Ectodermal cell (in vitro differentiated cells): ENCODE results near the gene ANKRD65.
"Not testable (repeated sequence)": the region's sequence is repeated elsewhere in the genome, so short reads cannot be mapped to it uniquely, and the experiment has no call there.

Experiments
- H3K27ac ChIP-seq: 2 replicates; pipeline ENCODE4 v1.7.0; 2013; ENCODE audit warnings: mild to moderate bottlenecking, low read depth, low read length; ENCODE audit not compliant: insufficient read depth, poor library complexity, severe bottlenecking
- H3K27me3 ChIP-seq: 2 replicates; pipeline ENCODE4 v1.7.0; 2013; ENCODE audit warnings: mild to moderate bottlenecking, low read length; ENCODE audit not compliant: insufficient read depth, control insufficient read depth, poor library complexity, severe bottlenecking
- H3K36me3 ChIP-seq: one replicate; pipeline ENCODE4 v1.7.0; 2013; ENCODE audit warnings: low read length; ENCODE audit not compliant: control insufficient read depth, insufficient read depth
- H3K4me1 ChIP-seq: one replicate; pipeline ENCODE4 v1.7.0; 2013; ENCODE audit warnings: low read length; ENCODE audit not compliant: control insufficient read depth, insufficient read depth
- H3K4me3 ChIP-seq: 2 replicates; pipeline ENCODE4 v1.7.0; 2013; ENCODE audit warnings: low read depth, low read length, control low read depth; ENCODE audit not compliant: insufficient read depth
- H3K9me3 ChIP-seq: 2 replicates; pipeline ENCODE4 v1.7.0; 2013; ENCODE audit warnings: mild to moderate bottlenecking, low read length, moderate library complexity; ENCODE audit not compliant: control insufficient read depth
- WGBS, 2 experiments: methylation state at CpG; one replicate each; pipeline ENCODE4 v1.1.7; 2013; ENCODE audit warnings: missing lambda C conversion rate in 2 of 2; 5-methylcytosine and 5-hydroxymethylcytosine counted together

ANKRD65 gene

DNA sequence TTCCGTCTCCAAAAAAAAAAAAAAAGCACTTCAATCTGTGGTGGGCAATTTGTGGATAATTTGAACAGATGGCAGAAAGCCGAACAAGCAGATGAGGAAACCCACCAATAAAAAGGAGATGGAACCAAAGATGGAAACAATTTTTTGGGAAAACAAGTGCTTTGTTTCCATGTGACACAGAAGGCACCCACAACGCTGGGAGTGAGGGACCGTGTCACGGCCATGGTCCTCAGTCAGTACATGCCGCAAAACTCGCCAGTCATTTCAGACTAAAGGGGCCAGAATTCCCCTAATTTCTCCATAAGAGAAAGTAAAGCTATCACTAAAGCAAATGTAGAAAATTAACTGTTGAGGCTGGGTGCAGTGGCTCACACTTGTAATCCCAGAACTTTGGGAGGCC is 27.0 kb downstream of the ANKRD65 start:
- peaks cover 7% of the 10 kb centered on the region for H3K4me1 ChIP-seq
- no peaks in the 10 kb centered on the region for H3K9me3 ChIP-seq
- H3K27me3 ChIP-seq = no peaks in the 10 kb centered on the region
- H3K36me3 ChIP-seq = peaks cover 63% of the 10 kb centered on the region
- 94 to 98% methylated on average over 7 of the region's 7 CpGs for WGBS, 2 experiments
- no peak overlapping the region for H3K27ac ChIP-seq
- H3K4me3 ChIP-seq = no peak overlapping the region

DNA sequence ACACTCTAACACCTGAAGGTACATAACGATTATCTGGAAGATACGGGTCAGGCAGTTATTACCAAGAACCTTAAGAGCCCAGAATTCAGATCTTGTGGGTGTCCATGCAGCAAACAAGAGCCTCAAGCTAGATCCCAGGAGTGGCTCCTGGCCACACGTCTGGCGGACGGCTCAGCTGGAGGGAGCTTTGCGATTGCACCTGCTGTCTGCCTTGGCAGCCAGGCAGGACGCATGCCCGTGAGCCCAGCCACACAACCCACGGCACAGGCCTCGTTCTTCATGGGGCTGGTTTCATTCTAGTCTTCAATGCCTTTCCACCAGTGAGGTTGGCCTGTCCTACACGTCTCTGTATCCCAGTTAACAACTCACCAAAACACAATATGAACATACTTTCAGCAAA is 27.6 kb downstream of the ANKRD65 start:
- no peak overlapping the region for H3K27ac ChIP-seq
- H3K4me3 ChIP-seq = no peak overlapping the region
- peaks cover 66% of the 10 kb centered on the region for H3K36me3 ChIP-seq
- H3K4me1 ChIP-seq = peaks cover 7% of the 10 kb centered on the region
- no peaks in the 10 kb centered on the region for H3K27me3 ChIP-seq
- no peaks in the 10 kb centered on the region for H3K9me3 ChIP-seq
- WGBS, 2 experiments = 95 to 96% methylated on average over 11 of the region's 11 CpGs

DNA sequence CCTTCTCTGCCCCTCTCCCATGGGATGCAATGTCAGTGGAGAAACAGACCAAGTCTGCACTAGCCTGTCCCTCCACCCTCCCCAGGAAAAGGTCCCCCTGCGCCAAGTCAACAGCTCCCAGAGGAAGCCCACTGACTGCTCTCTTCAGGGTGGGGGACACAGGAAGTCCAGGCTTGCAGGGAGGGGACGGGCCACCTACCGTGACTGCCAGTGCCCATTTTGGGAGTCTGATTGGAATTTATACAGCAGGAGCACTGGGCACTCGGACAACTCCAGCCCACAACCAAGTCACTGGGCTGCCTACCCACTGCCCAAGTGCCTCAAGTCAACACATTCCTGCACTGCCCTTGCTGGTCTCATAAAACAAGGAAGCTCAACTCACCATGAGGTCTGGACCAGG is 28.1 kb downstream of the ANKRD65 start:
- H3K27me3 ChIP-seq = no peaks in the 10 kb centered on the region
- no peak overlapping the region for H3K27ac ChIP-seq
- peaks cover 7% of the 10 kb centered on the region for H3K4me1 ChIP-seq
- H3K4me3 ChIP-seq = no peak overlapping the region
- 95 to 96% methylated on average over 4 of the region's 4 CpGs for WGBS, 2 experiments
- peaks cover 70% of the 10 kb centered on the region for H3K36me3 ChIP-seq
- H3K9me3 ChIP-seq = no peaks in the 10 kb centered on the region

DNA sequence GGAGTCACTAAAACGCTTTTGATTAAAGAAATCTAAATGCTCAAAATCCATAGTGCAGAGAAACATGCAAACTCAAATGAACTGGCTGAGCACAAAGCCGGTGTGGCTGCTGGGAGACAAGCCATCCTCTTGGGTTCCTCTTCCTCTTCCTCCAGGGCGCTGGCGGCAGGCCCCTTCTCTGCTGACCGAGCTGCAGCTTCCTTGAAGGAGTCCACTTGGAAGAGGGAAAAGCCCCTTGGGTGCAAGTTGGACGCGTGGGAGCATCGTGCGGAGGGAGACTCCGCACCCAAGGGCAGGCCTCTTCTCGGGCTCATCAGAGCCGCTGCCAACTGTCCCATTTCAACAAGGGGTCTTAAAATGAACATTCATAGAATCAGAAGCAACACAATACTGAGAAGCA is 29.9 kb downstream of the ANKRD65 start:
- no peak overlapping the region for H3K4me3 ChIP-seq
- no peak overlapping the region for H3K27ac ChIP-seq
- H3K4me1 ChIP-seq = no peaks in the 10 kb centered on the region
- H3K27me3 ChIP-seq = no peaks in the 10 kb centered on the region
- peaks cover 75% of the 10 kb centered on the region for H3K36me3 ChIP-seq
- 93 to 95% methylated on average over 12 of the region's 12 CpGs for WGBS, 2 experiments
- H3K9me3 ChIP-seq = no peaks in the 10 kb centered on the region

DNA sequence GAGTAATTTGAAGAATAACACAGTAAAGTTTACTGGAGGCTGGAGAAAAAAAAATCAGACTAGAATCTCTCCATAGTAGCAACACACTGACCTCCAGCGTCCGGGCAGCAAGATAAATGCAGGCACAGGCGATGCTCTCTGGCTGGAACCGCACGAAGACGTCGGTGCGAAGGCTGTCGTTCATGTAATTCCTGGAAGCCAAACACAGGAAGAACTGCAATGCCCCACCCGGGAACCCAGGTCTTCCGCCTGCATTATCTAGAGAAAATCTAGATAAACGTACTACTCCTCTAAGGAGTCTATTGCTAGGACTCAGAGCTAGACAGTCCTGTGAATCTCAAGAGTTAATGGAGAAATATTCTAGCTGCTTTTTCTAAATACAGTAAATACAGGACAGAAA is 30.4 kb downstream of the ANKRD65 start:
- Histone ChIP-seq H3K27me3 (no peaks in the 10 kb centered on the region), H3K9me3 (no peaks in the 10 kb centered on the region), H3K36me3 (peaks cover 80% of the 10 kb centered on the region), H3K4me3 (no peak overlapping the region), H3K27ac (no peak overlapping the region), H3K4me1 (no peaks in the 10 kb centered on the region)
- 96% methylated on average over 12 of the region's 12 CpGs for WGBS, 2 experiments

DNA sequence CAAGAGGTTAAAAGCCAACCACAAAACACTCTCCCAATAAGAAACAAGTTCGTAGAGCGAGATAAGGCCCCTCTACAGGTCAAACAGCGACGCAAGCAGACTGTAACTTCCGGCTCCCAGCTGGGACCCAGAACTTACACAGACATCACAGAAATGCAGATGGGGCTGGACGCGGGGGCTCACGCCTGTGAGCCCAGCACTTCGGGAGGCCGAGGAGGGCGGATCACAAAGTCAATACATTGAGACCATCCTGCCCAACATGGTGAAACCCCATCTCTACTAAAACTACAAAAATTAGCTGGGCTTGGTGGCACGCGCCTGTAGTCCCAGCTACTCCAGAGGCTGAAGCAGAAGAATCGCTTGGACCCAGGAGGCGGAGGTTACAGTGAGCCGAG is 33.0 kb downstream of the ANKRD65 start:
- Histone ChIP-seq H3K4me1 (no peaks in the 10 kb centered on the region), H3K9me3 (no peaks in the 10 kb centered on the region), H3K27me3 (no peaks in the 10 kb centered on the region), H3K27ac (no peak overlapping the region), H3K4me3 (no peak overlapping the region), H3K36me3 (peaks cover 68% of the 10 kb centered on the region)
- 94% methylated on average over 16 of the region's 16 CpGs for WGBS, 2 experiments

DNA sequence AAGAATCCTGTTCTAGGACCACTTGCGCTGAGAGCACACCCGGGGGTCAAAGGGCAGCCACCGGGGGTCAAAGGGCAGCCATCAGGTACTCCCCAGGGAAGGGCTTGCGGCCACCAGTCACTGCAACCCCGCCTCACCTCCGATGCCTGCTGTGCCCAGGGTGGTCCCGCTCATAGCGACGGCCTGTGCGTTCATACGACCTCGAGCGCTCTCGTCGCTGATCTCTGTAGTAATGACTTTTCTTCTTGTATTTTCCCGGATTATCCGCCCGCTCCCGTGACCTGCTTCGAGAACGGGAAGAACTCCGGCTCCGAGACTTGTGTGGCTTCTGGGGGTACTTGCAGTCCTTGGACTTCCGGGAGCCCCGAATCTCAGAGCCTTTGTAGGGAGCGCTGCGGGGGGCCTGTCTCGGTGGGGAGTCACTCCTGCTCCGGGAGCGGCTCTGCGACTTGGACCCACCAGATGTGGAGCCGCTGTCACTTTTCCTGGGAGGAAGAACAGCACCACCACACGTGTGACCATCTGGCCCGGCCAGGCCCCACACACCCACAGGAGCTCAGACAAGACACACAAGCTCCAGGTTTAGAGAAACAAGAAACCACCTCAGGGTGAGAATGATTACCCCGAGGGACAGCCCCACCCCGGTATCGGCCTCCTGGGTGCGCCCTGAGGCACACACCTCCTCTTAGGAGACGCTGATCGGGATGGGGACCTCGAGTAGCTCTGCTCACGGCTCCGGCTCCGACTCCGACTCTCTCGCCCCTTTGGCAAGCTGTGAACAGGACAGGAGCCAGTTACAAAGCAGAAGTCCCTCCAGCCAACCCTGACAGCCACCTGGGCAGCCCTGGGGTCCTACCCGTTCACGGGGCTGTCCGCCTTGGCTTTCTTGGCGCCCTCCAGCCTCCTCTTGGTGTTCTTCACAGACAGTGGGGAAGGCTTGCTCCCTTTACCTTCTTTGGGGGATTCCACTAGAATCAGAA is 33.7 kb downstream of the ANKRD65 start:
- no peaks in the 10 kb centered on the region for H3K4me1 ChIP-seq
- peaks cover 61% of the 10 kb centered on the region for H3K36me3 ChIP-seq

DNA sequence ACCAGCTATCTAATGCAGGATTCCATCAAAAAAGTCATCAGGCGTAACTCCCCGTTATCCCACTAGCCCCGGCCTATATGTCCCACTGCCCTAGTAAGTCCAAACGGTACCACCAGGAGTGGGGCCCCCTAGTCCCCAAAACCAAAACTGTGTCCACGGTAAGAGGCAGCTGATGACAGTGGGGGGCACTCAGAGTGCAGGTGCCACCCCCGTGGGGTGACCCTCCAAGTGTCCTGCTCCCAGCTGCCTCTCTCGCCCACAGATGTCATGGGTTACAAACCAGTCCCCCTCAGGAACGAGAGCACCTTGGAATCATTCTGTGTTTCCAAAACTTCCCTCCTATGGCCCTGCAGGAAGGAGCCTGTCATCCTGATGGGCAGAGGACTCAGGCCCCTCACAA is 35.1 kb downstream of the ANKRD65 start:
- H3K4me1 ChIP-seq = no peaks in the 10 kb centered on the region
- H3K36me3 ChIP-seq = peaks cover 47% of the 10 kb centered on the region
- WGBS, 2 experiments = 93 to 98% methylated on average over 8 of the region's 8 CpGs

More for the DNA sequence above, 33.7 kb downstream of the ANKRD65 start:
- Histone ChIP-seq H3K9me3 (no peaks in the 10 kb centered on the region), H3K4me3 (no peak overlapping the region), H3K27ac (no peak overlapping the region), H3K27me3 (no peaks in the 10 kb centered on the region)
- 96 to 97% methylated on average over 50 of the region's 50 CpGs for WGBS, 2 experiments

DNA sequence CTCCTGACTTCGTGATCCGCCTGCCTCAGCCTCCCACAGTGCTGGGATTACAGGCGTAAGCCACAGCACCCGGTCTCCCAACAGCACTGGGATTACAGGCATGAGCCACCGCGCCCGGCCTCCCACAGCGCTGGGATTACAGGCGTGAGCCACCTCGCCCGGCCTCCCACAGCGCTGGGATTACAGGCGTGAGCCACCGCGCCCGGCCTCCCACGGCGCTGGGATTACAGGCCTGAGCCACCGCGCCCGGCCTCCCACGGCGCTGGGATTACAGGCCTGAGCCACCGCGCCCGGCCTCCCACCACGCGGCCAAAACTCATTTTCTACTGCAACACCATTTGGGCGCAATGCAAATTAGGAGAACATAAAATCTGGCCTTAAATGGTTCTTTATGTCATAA is 35.7 kb downstream of the ANKRD65 start:
- H3K27me3 ChIP-seq, H3K9me3 ChIP-seq, H3K4me3 ChIP-seq, H3K27ac ChIP-seq, H3K4me1 ChIP-seq: not testable (repeated sequence)
- H3K36me3 ChIP-seq = peaks cover 41% of the 10 kb centered on the region
- 90 to 91% methylated on average over 29 of the region's 29 CpGs for WGBS, 2 experiments

More for the DNA sequence above, 35.1 kb downstream of the ANKRD65 start:
- Histone ChIP-seq H3K27ac (no peak overlapping the region), H3K27me3 (no peaks in the 10 kb centered on the region), H3K9me3 (no peaks in the 10 kb centered on the region), H3K4me3 (no peak overlapping the region)

DNA sequence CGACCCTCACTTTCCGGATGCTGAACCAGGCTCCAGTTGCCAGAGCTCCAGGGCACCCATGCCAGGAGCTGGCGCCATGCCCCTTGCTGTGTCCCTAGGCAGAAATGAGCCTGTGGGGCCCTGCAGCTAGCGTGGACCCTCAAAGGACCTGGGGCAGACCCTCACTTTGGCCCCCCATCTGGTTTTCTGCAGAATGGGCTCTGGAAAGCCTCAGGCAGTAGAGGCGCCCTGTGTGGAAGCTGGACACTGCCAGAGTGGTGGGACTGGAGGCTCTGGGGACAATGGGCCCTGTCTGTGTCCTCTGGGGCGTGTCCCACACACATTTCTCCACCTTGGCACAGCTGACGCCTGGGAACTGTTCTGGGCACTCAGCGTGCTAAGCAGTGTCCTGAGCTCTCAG is 39.8 kb downstream of the ANKRD65 start:
- Histone ChIP-seq H3K27me3 (no peaks in the 10 kb centered on the region), H3K4me3 (no peak overlapping the region), H3K27ac (no peak overlapping the region), H3K9me3 (no peaks in the 10 kb centered on the region), H3K4me1 (no peaks in the 10 kb centered on the region), H3K36me3 (peaks cover 9% of the 10 kb centered on the region)
- WGBS, 2 experiments = 83 to 84% methylated on average over 8 of the region's 8 CpGs
